Skin epidermis (tissue), 12 donors: Measurements from ENCODE around the gene TEX101.
"Not testable (repeated sequence)": the region's sequence is repeated elsewhere in the genome, so short reads cannot be mapped to it uniquely, and the experiment has no call there.

Experiments
- H3K27ac ChIP-seq, 21 experiments: fragments of 200-600 bp; sonication (generic) in 11 of 21; one replicate each; pipeline ENCODE4 v1.5.0; 2020; ENCODE audit warnings: mild to moderate bottlenecking in 3 of 21, inconsistent platforms in 2 of 21, moderate library complexity in 2 of 21
- H3K4me3 ChIP-seq, 7 experiments: fragments of 200-600 bp; sonication (generic) in 2 of 7; one replicate each; pipeline ENCODE4 v1.5.0; 2020; ENCODE audit warnings: inconsistent platforms in 2 of 7, mild to moderate bottlenecking in 2 of 7, moderate library complexity in 1 of 7

TEX101 gene

GRCh38 chr19:43414554-43414953, at the start of gene TEX101:
Gene TEX101, plus strand, starts transcription at chr19:43414890. Its CDS starts 1,030 bp downstream, at chr19:43415920.
- H3K27ac ChIP-seq, result no peak within 1 kb of the TSS
- H3K4me3 ChIP-seq, result no peak within 1 kb of the TSS

- not testable (repeated sequence) for H3K4me3 ChIP-seq, H3K27ac ChIP-seq
Measured at GRCh38 chr19:43365677-43366076, 49.0 kb upstream of the TEX101 start.

GRCh38 chr19:43367822-43368221, 46.9 kb upstream of the TEX101 start:
- H3K27ac ChIP-seq, result no peak overlapping the region
- H3K4me3 ChIP-seq, result no peak overlapping the region

GRCh38 chr19:43368897-43369296, 45.8 kb upstream of the TEX101 start:
- H3K27ac ChIP-seq, result not testable (repeated sequence)

GRCh38 chr19:43371909-43372308, 42.8 kb upstream of the TEX101 start:
- Histone ChIP-seq H3K27ac (no peak overlapping the region), H3K4me3 (no peak overlapping the region)

More at GRCh38 chr19:43368897-43369296, 45.8 kb upstream of the TEX101 start:
- H3K4me3 ChIP-seq, result not testable (repeated sequence)

GRCh38 chr19:43372462-43372861, 42.2 kb upstream of the TEX101 start:
- no peak overlapping the region for H3K27ac ChIP-seq
- H3K4me3 ChIP-seq, result no peak overlapping the region

- not testable (repeated sequence) for H3K27ac ChIP-seq, H3K4me3 ChIP-seq
Measured at GRCh38 chr19:43377624-43378023, 37.1 kb upstream of the TEX101 start.

- no peak overlapping the region for H3K4me3 ChIP-seq
Measured at GRCh38 chr19:43380008-43380407, 34.7 kb upstream of the TEX101 start.

GRCh38 chr19:43380771-43381386, 33.8 kb upstream of the TEX101 start:
- H3K4me3 ChIP-seq, result no peak overlapping the region
- no peak overlapping the region for H3K27ac ChIP-seq

More at GRCh38 chr19:43380008-43380407, 34.7 kb upstream of the TEX101 start:
- no peak overlapping the region for H3K27ac ChIP-seq

- not testable (repeated sequence) for H3K4me3 ChIP-seq
Measured at GRCh38 chr19:43382586-43383216, 32.0 kb upstream of the TEX101 start.

GRCh38 chr19:43383254-43383653, 31.4 kb upstream of the TEX101 start:
- not testable (repeated sequence) for H3K4me3 ChIP-seq, H3K27ac ChIP-seq

More at GRCh38 chr19:43382586-43383216, 32.0 kb upstream of the TEX101 start:
- H3K27ac ChIP-seq, result not testable (repeated sequence)

- H3K27ac ChIP-seq, H3K4me3 ChIP-seq: not testable (repeated sequence)
Measured at GRCh38 chr19:43383759-43384158, 30.9 kb upstream of the TEX101 start.

GRCh38 chr19:43390903-43391551, 23.7 kb upstream of the TEX101 start:
- not testable (repeated sequence) for H3K4me3 ChIP-seq

GRCh38 chr19:43391552-43391935, 23.1 kb upstream of the TEX101 start:
- H3K4me3 ChIP-seq, H3K27ac ChIP-seq: not testable (repeated sequence)

More at GRCh38 chr19:43390903-43391551, 23.7 kb upstream of the TEX101 start:
- not testable (repeated sequence) for H3K27ac ChIP-seq

GRCh38 chr19:43393501-43393900, 21.2 kb upstream of the TEX101 start:
- not testable (repeated sequence) for H3K27ac ChIP-seq, H3K4me3 ChIP-seq

GRCh38 chr19:43395561-43395960, 19.1 kb upstream of the TEX101 start:
- H3K4me3 ChIP-seq, result no peak overlapping the region
- H3K27ac ChIP-seq, result no peak overlapping the region

GRCh38 chr19:43406297-43406696, 8.4 kb upstream of the TEX101 start:
- no peak overlapping the region for H3K27ac ChIP-seq
- no peak overlapping the region for H3K4me3 ChIP-seq

GRCh38 chr19:43407416-43408005, 7.2 kb upstream of the TEX101 start:
- Histone ChIP-seq H3K4me3 (no peak overlapping the region), H3K27ac (no peak overlapping the region)

GRCh38 chr19:43408043-43408442, 6.6 kb upstream of the TEX101 start:
- no peak overlapping the region for H3K27ac ChIP-seq

GRCh38 chr19:43409415-43409814, 5.3 kb upstream of the TEX101 start:
- no peak overlapping the region for H3K27ac ChIP-seq
- H3K4me3 ChIP-seq, result no peak overlapping the region

More at GRCh38 chr19:43408043-43408442, 6.6 kb upstream of the TEX101 start:
- H3K4me3 ChIP-seq, result no peak overlapping the region

- Histone ChIP-seq H3K4me3 (no peak overlapping the region), H3K27ac (no peak overlapping the region)
Measured at GRCh38 chr19:43412441-43412840, 2.2 kb upstream of the TEX101 start.
